GM12874 (cell line): ENCODE data around the gene GBGT1.

Experiments used
- TF ChIP-seq, protein P1 (sequence below): IDR thresholded peaks from 2 replicates; pipeline ENCODE4 v1.5.1; 2011; ENCODE audit warnings: low read depth, mild to moderate bottlenecking, control low read depth, low read length, moderate library complexity; ENCODE audit not compliant: insufficient read depth

The GBGT1 gene

GRCh38 chr9:133171161-133171961 lies 7.6 kb upstream of the GBGT1 start:
- TF ChIP-seq, protein P1, sequence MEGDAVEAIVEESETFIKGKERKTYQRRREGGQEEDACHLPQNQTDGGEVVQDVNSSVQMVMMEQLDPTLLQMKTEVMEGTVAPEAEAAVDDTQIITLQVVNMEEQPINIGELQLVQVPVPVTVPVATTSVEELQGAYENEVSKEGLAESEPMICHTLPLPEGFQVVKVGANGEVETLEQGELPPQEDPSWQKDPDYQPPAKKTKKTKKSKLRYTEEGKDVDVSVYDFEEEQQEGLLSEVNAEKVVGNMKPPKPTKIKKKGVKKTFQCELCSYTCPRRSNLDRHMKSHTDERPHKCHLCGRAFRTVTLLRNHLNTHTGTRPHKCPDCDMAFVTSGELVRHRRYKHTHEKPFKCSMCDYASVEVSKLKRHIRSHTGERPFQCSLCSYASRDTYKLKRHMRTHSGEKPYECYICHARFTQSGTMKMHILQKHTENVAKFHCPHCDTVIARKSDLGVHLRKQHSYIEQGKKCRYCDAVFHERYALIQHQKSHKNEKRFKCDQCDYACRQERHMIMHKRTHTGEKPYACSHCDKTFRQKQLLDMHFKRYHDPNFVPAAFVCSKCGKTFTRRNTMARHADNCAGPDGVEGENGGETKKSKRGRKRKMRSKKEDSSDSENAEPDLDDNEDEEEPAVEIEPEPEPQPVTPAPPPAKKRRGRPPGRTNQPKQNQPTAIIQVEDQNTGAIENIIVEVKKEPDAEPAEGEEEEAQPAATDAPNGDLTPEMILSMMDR: no peak

- TF ChIP-seq, protein P1: no peak
Observed at GRCh38 chr9:133170716-133171115, 7.0 kb upstream of the GBGT1 start.

- TF ChIP-seq, protein P1: no peak
Observed at GRCh38 chr9:133169102-133169501, 5.4 kb upstream of the GBGT1 start.

GRCh38 chr9:133168432-133168831 lies 4.7 kb upstream of the GBGT1 start:
- TF ChIP-seq, protein P1: no peak

- TF ChIP-seq, protein P1: no peak
Observed at GRCh38 chr9:133167769-133168168, 4.1 kb upstream of the GBGT1 start.

DNA sequence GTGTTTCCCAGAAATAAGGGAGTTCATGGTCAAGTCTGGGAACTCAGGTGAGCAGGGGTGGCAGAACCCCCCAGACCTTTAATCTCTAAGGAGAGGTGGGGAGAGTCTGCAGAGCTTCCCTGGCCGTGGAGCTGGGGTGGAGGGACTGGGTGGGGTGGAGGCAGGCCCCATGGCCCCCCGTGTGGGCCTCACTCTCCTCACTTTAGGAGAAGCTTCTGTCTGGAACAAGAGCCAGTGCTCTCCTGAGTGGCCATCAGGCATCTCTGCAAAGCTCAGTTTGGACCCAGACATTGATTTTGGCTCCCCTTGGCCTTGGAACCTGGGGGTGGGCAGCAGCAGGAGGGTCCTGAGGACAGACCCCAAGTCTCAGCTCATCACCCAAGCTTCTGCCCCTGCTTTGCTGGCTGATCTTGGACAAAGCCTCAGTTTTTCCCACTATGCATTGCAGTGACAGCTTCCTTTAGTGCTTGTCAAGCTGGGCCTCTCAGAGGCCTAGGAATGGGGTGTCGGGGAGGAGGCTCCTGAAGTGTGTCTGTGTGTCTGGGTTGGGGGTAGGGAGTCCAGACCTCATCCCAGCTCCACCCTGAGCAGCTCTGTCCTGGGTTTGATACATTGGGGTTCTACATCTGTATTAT lies 3.5 kb upstream of the GBGT1 start:
- TF ChIP-seq, protein P1: no peak

DNA sequence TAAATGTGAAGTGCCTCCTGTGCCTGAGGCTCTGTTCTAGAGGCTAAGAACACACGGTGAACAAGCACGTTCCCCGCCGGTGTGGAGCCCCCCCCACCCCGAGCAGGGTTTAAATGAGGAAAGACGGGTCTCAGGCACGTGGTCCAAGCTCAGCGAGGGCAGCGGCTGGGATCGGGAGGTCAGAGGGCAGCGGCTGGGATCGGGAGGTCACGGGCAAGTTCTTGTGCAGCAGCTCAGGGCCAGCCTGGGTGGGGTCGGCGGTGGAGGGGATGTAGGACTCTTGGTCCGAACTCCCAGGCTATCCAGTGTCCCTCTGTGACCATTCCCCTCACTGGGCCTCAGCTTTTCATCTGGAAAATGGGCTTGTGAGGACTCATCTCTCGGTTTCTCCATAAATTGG lies 2.7 kb upstream of the GBGT1 start:
- TF ChIP-seq, protein P1: no peak
